ENCODE measurements around the gene RHEX.
"Not testable (repeated sequence)": the region's sequence is repeated elsewhere in the genome, so short reads cannot be mapped to it uniquely, and the experiment has no call there.

RHEX gene

DNA sequence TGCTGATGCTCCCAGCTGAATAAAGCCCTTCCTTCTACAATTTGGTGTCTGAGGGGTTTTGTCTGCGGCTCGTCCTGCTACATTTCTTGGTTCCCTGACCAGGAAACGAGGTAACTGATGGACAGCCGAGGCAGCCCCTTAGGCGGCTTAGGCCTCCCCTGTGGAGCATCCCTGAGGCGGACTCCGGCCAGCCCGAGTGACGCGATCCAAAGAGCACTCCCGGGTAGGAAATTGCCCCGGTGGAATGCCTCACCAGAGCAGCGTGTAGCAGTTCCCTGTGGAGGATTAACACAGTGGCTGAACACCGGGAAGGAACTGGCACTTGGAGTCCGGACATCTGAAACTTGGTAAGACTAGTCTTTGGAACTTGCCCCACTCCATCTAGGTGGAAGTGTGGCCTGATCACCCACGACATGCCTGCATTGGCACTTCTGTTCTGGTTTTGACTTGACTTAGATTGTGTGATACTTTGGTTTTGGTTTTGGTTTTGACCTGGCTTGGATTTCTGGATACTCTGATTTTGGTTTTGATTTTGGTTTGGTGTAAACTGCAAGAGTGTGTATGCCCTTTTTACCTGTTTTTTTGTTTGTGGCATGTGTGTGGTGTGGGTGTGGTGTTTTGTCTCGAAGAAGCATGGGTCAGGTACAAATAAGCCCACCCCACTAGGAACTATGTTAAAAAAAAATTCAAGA lies at the start of gene RHEX:
Gene RHEX (plus strand): TSS at position 255 of the 692 bp plus-strand sequence. CDS start 44,656 bp downstream, outside the sequence.
- DNase-seq (ENCODE audit: low read depth in 1 of 2, low spot score in 1 of 2): not testable (repeated sequence)

GRCh38 chr1:206003854-206004800 lies 48.8 kb upstream of the RHEX start:
- DNase-seq (ENCODE audit: low read depth in 1 of 2, low spot score in 1 of 2): no peak

- no peak for DNase-seq (ENCODE audit: low read depth in 1 of 2, low spot score in 1 of 2)
Observed at GRCh38 chr1:206004826-206005225, 48.1 kb upstream of the RHEX start.

DNA sequence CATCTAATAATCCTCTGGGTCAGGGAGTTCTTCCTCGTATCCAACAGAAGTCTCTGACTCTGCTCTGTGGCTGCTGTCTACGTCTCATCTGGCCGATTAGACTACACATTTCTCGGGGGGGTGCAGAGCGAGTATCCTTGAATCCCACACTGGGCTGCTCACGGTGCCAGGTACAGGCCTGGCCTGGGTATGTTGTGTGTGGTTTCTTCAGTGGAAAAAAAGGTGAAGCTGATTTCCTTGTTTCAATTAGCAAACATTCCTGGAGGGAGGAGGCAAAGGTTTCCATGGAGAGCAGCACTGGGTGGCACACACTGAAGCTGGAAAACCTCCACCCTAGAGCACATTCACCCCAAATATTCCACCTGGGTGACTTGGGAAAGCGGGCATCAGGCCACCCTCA lies 47.7 kb upstream of the RHEX start:
- no peak for DNase-seq (ENCODE audit: low read depth in 1 of 2, low spot score in 1 of 2)

DNA sequence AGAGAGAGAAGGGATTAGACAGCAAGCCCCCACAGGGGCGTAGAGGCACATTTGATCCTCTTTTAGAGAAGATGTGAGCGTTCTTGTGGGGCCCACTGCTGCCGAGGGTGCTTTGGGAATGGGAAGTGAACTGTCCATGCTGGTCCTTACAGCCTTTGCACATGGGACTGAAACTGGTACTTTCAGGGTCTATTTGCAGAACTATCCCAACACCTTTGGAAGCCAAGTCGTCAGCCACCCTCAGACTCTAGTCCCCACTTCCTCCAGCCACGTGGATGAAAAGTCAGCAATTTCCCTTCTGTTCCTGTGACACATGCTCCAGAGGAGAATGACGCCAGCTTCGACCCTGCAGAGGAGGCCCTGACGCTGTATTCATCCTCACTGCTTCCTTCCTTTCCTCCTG lies 47.2 kb upstream of the RHEX start:
- DNase-seq (ENCODE audit: low read depth in 1 of 2, low spot score in 1 of 2): no peak

GRCh38 chr1:206006946-206007345 lies 46.0 kb upstream of the RHEX start:
- no peak for DNase-seq (ENCODE audit: low read depth in 1 of 2, low spot score in 1 of 2)

- no peak for DNase-seq (ENCODE audit: low read depth in 1 of 2, low spot score in 1 of 2)
Observed at GRCh38 chr1:206010060-206010459, 42.9 kb upstream of the RHEX start.

DNA sequence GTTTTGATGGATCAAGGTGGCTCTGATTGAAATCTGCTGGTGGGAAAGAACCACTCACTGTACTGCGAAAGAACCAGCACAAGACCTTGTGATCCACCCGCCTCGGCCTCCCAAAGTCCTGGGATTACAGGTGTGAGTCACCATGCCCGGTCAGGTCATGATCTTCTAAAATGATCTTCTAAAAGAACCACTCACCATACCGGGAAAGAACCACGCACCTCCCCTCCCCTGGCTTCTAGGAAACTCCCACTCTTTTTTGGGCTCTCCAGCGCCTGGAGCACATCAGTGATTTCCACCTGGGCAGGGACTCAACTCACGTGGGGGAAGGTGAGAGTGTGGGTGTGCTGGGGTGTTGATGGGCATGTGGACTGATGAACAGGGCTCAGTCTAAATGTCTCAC lies 41.9 kb upstream of the RHEX start:
- DNase-seq (ENCODE audit: low read depth in 1 of 2, low spot score in 1 of 2): no peak

- peak in 1 of 2 donors; percentile 8 for DNase-seq (ENCODE audit: low read depth in 1 of 2, low spot score in 1 of 2)
Observed at GRCh38 chr1:206012086-206012859, 40.7 kb upstream of the RHEX start.

GRCh38 chr1:206013026-206013795 lies 39.8 kb upstream of the RHEX start:
- no peak for DNase-seq (ENCODE audit: low read depth in 1 of 2, low spot score in 1 of 2)

GRCh38 chr1:206014601-206015000 lies 38.4 kb upstream of the RHEX start:
- no peak for DNase-seq (ENCODE audit: low read depth in 1 of 2, low spot score in 1 of 2)

- DNase-seq (ENCODE audit: low read depth in 1 of 2, low spot score in 1 of 2): no peak
Observed at GRCh38 chr1:206015071-206015470, 37.9 kb upstream of the RHEX start.

DNA sequence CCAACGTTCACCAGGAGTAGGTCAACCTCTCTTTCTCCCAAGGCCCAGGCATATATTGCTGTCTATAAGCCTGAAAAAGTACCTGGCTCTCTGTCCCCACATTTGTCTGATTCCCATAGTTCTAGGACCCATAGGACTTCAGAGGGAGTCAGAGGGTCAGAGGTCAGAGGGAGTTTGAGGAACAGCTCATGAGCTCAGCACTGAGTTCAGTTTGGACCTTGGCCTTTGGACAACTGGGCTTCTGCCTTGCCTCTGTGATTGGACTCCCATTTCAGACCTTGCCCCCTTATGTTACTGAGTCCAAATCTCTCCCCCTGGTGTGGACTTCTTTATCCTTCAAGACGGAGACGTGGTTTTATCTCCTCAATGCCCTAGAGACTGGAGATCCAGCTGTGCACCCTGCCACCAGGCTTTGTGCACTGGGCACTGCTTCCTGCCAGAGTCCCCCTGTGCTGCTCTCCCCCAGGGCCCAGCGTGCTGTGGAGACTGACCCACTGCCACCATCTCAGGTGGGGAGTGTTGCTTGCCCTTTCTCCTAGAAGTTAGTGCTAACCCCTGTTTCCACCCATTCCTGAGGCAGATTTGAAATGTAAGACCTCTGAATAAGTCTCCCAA lies 32.5 kb upstream of the RHEX start:
- no peak for DNase-seq (ENCODE audit: low read depth in 1 of 2, low spot score in 1 of 2)

GRCh38 chr1:206021008-206021625 lies 31.9 kb upstream of the RHEX start:
- no peak for DNase-seq (ENCODE audit: low read depth in 1 of 2, low spot score in 1 of 2)

- DNase-seq (ENCODE audit: low read depth in 1 of 2, low spot score in 1 of 2): no peak
Observed at GRCh38 chr1:206021626-206022365, 31.2 kb upstream of the RHEX start.

GRCh38 chr1:206022766-206023165 lies 30.2 kb upstream of the RHEX start:
- DNase-seq (ENCODE audit: low read depth in 1 of 2, low spot score in 1 of 2): no peak

DNA sequence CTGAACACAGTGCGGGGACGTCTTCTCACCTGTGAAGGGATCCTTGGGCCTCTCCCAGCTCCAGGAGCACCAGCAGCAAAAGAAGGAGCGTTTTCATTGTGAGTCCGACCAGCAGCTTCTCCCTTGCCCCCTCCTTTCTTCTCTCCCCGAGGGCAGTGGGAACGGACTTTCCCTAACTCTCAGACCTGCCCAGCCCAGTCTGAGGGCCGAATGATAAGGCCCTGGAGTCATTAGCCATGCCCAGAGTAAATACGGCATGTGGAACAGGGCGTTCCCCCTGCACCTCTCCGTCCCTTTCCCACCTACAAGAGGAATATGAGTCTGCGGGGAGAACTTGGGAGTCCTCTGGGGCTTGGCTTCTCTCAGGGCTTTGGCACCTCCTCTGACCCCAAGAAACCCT lies 29.3 kb upstream of the RHEX start, which contains the start of gene CTSE:
Gene CTSE (minus strand): TSS at position 201 of the 400 bp plus-strand sequence. CDS start 104 bp downstream, at position 97.
- DNase-seq (ENCODE audit: low read depth in 1 of 2, low spot score in 1 of 2): no peak

- DNase-seq (ENCODE audit: low read depth in 1 of 2, low spot score in 1 of 2): no peak
Observed at GRCh38 chr1:206025283-206025820, 27.6 kb upstream of the RHEX start.

DNA sequence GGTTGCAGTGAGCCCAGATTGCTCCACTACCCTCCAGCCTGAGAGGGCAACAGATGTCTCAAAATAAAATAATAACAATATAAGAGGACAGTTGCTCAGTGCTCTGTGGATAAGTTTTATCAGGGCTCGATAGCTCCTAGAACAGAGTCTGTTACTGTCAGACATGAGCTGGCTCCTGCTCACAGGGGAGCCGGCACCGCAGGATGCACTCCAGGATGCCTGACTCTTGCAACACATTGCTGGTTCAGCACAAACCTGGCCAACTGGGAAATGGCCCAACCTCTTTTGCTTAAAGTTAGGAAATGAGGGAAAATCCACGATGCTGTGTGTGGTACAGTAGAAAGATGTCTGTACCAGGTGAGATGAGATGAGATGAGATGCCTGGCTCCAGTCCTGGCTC lies 23.5 kb upstream of the RHEX start:
- no peak for DNase-seq (ENCODE audit: low read depth in 1 of 2, low spot score in 1 of 2)
